HEK293 (cell line): ENCODE results near the gene CAPN1.

ENCODE experiments used
- CTCF ChIA-PET: fragments of 350-600 bp; formaldehyde crosslinking; extraction: SDS; loops from one replicate; lab custom pipeline; 2021; ENCODE audit warnings: antibody characterized with exemption; lab: Yijun Ruan, JAX
- POLR2A ChIA-PET: fragments of 300-600 bp; formaldehyde crosslinking; extraction: SDS; loops from one replicate; lab custom pipeline; 2020; ENCODE audit warnings: antibody characterized with exemption, inconsistent platforms; lab: Yijun Ruan, JAX
- H3K27ac ChIP-seq: fragments of 200-500 bp; sonication (Bioruptor generic); 2 replicates; pipeline ENCODE4 v1.5.1; 2014; ENCODE audit warnings: low read depth, low read length, control low read depth, inconsistent platforms; ENCODE audit errors: extremely low read depth
- H3K36me3 ChIP-seq, 2 experiments: fragments of 200-500 bp in 1 of 2; sonication (Bioruptor generic) in 1 of 2; 1 replicate in 1 of 2; 2 replicates in 1 of 2; pipeline ENCODE4 v1.5.1; 2014 to 2017; ENCODE audit warnings: inconsistent platforms in 2 of 2, low read length in 2 of 2; ENCODE audit not compliant: control insufficient read depth in 2 of 2, insufficient read depth in 1 of 2
- H3K4me1 ChIP-seq: fragments of 200-500 bp; sonication (Bioruptor generic); 2 replicates; pipeline ENCODE4 v1.5.1; 2014; ENCODE audit warnings: mild to moderate bottlenecking, low read length, inconsistent platforms; ENCODE audit not compliant: control insufficient read depth, insufficient read depth
- H3K4me3 ChIP-seq: 2 replicates; pipeline ENCODE4 v1.5.1; 2011; ENCODE audit warnings: low read depth, mild to moderate bottlenecking, control low read depth, low read length, moderate library complexity
- H3K9me3 ChIP-seq: fragments of 200-500 bp; sonication (Bioruptor generic); 2 replicates; pipeline ENCODE4 v1.5.1; 2014; ENCODE audit warnings: low read depth, low read length, inconsistent platforms; ENCODE audit not compliant: control insufficient read depth, insufficient read depth
- BCL11B ChIP-seq: fragments of 450-650 bp; formaldehyde crosslinking; IDR thresholded peaks from 2 replicates; pipeline ENCODE4 v1.5.1; 2016; ENCODE audit warnings: low read depth, missing biosample characterization, missing genetic modification characterization
- EGR2 ChIP-seq: fragments of 450-650 bp; formaldehyde crosslinking; IDR thresholded peaks from 2 replicates; pipeline ENCODE4 v1.5.1; 2016; ENCODE audit warnings: low read depth, missing biosample characterization, missing genetic modification characterization
- HOXD13 ChIP-seq: sonication (generic); formaldehyde crosslinking; IDR thresholded peaks from 2 replicates; pipeline ENCODE4 v1.8.0; 2022; ENCODE audit warnings: missing genetic modification reagents, borderline replicate concordance
- IKZF3 ChIP-seq: fragments of 450-650 bp; IDR thresholded peaks from 2 replicates; pipeline ENCODE4 v1.5.0; 2018; ENCODE audit warnings: missing biosample characterization, mild to moderate bottlenecking, missing genetic modification characterization, moderate library complexity
- KLF16 ChIP-seq: fragments of 450-650 bp; formaldehyde crosslinking; IDR thresholded peaks from 2 replicates; pipeline ENCODE4 v1.5.1; 2017; ENCODE audit warnings: missing biosample characterization, missing genetic modification characterization
- KLF8 ChIP-seq: fragments of 450-650 bp; formaldehyde crosslinking; IDR thresholded peaks from 2 replicates; pipeline ENCODE4 v1.5.1; 2016; ENCODE audit warnings: missing biosample characterization, missing genetic modification characterization
- MZF1 ChIP-seq: fragments of 450-650 bp; formaldehyde crosslinking; IDR thresholded peaks from 2 replicates; pipeline ENCODE4 v1.5.1; 2017; ENCODE audit warnings: missing biosample characterization, missing genetic modification characterization, borderline replicate concordance
- SCRT1 ChIP-seq: fragments of 450-650 bp; formaldehyde crosslinking; IDR thresholded peaks from 2 replicates; pipeline ENCODE4 v1.5.1; 2016; ENCODE audit warnings: missing biosample characterization, missing genetic modification characterization, borderline replicate concordance
- SCRT2 ChIP-seq: fragments of 450-650 bp; formaldehyde crosslinking; IDR thresholded peaks from 2 replicates; pipeline ENCODE4 v1.5.1; 2016; ENCODE audit warnings: missing biosample characterization, missing genetic modification characterization
- SP3 ChIP-seq: fragments of 450-650 bp; formaldehyde crosslinking; IDR thresholded peaks from 2 replicates; pipeline ENCODE4 v1.5.1; 2016; ENCODE audit warnings: missing biosample characterization, missing genetic modification characterization
- TCF7L2 ChIP-seq: IDR thresholded peaks from 2 replicates; pipeline ENCODE4 v1.6.1; 2011; ENCODE audit warnings: low read depth, mild to moderate bottlenecking, inconsistent platforms, low read length, moderate library complexity, borderline replicate concordance
- WT1 ChIP-seq: fragments of 450-650 bp; formaldehyde crosslinking; IDR thresholded peaks from 2 replicates; pipeline ENCODE4 v1.5.1; 2016; ENCODE audit warnings: missing biosample characterization, missing genetic modification characterization
- ZBTB8A ChIP-seq: fragments of 450-650 bp; formaldehyde crosslinking; IDR thresholded peaks from 2 replicates; pipeline ENCODE4 v1.5.1; 2016; ENCODE audit warnings: missing biosample characterization, missing genetic modification characterization
- ZNF114 ChIP-seq: fragments of 450-650 bp; formaldehyde crosslinking; IDR thresholded peaks from 2 replicates; pipeline ENCODE4 v1.5.0; 2017; ENCODE audit warnings: missing biosample characterization, missing genetic modification characterization
- ZNF404 ChIP-seq: fragments of 450-650 bp; formaldehyde crosslinking; IDR thresholded peaks from 2 replicates; pipeline ENCODE4 v1.5.1; 2017; ENCODE audit warnings: missing biosample characterization, missing genetic modification characterization
- ZNF529 ChIP-seq: fragments of 450-650 bp; formaldehyde crosslinking; IDR thresholded peaks from 2 replicates; pipeline ENCODE4 v1.5.1; 2017; ENCODE audit warnings: missing genetic modification characterization, missing biosample characterization; ENCODE audit not compliant: insufficient replicate concordance
- ZNF530 ChIP-seq: fragments of 450-650 bp; formaldehyde crosslinking; IDR thresholded peaks from 2 replicates; pipeline ENCODE4 v1.5.1; 2016; ENCODE audit warnings: low read depth, missing biosample characterization, missing genetic modification characterization
- ZNF549 ChIP-seq: fragments of 450-650 bp; IDR thresholded peaks from 2 replicates; pipeline ENCODE4 v1.5.1; 2018; ENCODE audit warnings: missing biosample characterization, missing genetic modification characterization, mild to moderate bottlenecking, inconsistent platforms, moderate library complexity
- ZNF561 ChIP-seq: fragments of 450-650 bp; IDR thresholded peaks from 2 replicates; pipeline ENCODE4 v1.5.1; 2018; ENCODE audit warnings: missing biosample characterization, missing genetic modification characterization, borderline replicate concordance
- ZNF571 ChIP-seq: fragments of 450-650 bp; formaldehyde crosslinking; IDR thresholded peaks from 2 replicates; pipeline ENCODE4 v1.5.0; 2017; ENCODE audit warnings: missing biosample characterization, missing genetic modification characterization
- ZNF600 ChIP-seq: fragments of 450-650 bp; formaldehyde crosslinking; IDR thresholded peaks from 2 replicates; pipeline ENCODE4 v1.5.1; 2016; ENCODE audit warnings: missing biosample characterization, missing genetic modification characterization
- ZNF664 ChIP-seq: fragments of 450-650 bp; formaldehyde crosslinking; IDR thresholded peaks from 2 replicates; pipeline ENCODE4 v1.5.1; 2016; ENCODE audit warnings: missing biosample characterization, missing genetic modification characterization
- ZNF768 ChIP-seq: fragments of 450-650 bp; formaldehyde crosslinking; IDR thresholded peaks from 2 replicates; pipeline ENCODE4 v1.5.1; 2018; ENCODE audit warnings: missing biosample characterization, mild to moderate bottlenecking, missing genetic modification characterization
- TF ChIP-seq, protein P1 (sequence below): fragments of 450-650 bp; formaldehyde crosslinking; IDR thresholded peaks from 2 replicates; pipeline ENCODE4 v1.5.1; 2016; ENCODE audit warnings: missing biosample characterization, missing genetic modification characterization
- TF ChIP-seq, protein P2 (sequence below): fragments of 450-650 bp; formaldehyde crosslinking; IDR thresholded peaks from 2 replicates; pipeline ENCODE4 v1.5.1; 2017; ENCODE audit warnings: missing biosample characterization, missing genetic modification characterization
- TF ChIP-seq, protein P3 (sequence below): fragments of 450-650 bp; formaldehyde crosslinking; IDR thresholded peaks from 2 replicates; pipeline ENCODE4 v1.5.1; 2016; ENCODE audit warnings: missing biosample characterization, missing genetic modification characterization, low read depth
- TF ChIP-seq, protein P4 (sequence below): fragments of 450-650 bp; formaldehyde crosslinking; IDR thresholded peaks from 2 replicates; pipeline ENCODE4 v1.5.1; 2016; ENCODE audit warnings: missing biosample characterization, missing genetic modification characterization, borderline replicate concordance
- TF ChIP-seq, protein P5 (sequence below): fragments of 450-650 bp; formaldehyde crosslinking; IDR thresholded peaks from 2 replicates; pipeline ENCODE4 v1.5.1; 2016; ENCODE audit warnings: missing biosample characterization, missing genetic modification characterization

Gene CAPN1

DNA sequence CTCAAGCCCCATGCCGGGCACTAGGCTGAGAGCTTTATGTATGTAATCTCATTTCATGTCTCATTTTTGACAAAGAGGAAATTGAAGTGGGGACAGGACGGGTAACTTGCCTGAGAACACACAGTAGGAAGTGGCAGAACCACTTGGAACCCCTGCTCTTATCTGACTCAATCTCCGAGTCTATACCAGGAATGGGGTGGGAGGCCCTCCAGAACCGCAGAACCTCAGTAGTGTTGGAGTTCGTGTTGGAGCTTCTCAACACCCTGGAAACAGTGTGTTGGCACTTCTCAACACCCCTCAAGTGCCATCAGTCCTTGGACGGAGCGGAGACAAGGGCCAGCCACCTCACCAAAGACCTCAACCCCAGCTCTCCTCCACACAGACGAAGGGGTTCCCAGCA, 41.3 kb downstream of the CAPN1 start:
- Histone ChIP-seq H3K27ac (no peak overlapping the region), H3K4me1 (no peaks in the 10 kb centered on the region; the same call in 1 of the 2 replicates), H3K9me3 (no peaks in the 10 kb centered on the region), H3K4me3 (no peak overlapping the region), H3K36me3 (no peaks in the 10 kb centered on the region)
- CTCF ChIA-PET: interaction anchor here (0.5 to 1.7 kb wide), 7 partner anchors 18 to 107 kb away, joined by 3 to 8 read pairs (median 3); no protein-coding TSS in a partner anchor
- no peak for TF ChIP-seq IKZF3
- TF ChIP-seq ZNF768 (tag by site-specific recombination): no peak
- TF ChIP-seq ZNF529 (tag by site-specific recombination): no peak
- TF ChIP-seq, protein P1, sequence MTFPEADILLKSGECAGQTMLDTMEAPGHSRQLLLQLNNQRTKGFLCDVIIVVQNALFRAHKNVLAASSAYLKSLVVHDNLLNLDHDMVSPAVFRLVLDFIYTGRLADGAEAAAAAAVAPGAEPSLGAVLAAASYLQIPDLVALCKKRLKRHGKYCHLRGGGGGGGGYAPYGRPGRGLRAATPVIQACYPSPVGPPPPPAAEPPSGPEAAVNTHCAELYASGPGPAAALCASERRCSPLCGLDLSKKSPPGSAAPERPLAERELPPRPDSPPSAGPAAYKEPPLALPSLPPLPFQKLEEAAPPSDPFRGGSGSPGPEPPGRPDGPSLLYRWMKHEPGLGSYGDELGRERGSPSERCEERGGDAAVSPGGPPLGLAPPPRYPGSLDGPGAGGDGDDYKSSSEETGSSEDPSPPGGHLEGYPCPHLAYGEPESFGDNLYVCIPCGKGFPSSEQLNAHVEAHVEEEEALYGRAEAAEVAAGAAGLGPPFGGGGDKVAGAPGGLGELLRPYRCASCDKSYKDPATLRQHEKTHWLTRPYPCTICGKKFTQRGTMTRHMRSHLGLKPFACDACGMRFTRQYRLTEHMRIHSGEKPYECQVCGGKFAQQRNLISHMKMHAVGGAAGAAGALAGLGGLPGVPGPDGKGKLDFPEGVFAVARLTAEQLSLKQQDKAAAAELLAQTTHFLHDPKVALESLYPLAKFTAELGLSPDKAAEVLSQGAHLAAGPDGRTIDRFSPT: no peak
- TF ChIP-seq SCRT1 (tag by site-specific recombination): no peak
- TF ChIP-seq, protein P2, sequence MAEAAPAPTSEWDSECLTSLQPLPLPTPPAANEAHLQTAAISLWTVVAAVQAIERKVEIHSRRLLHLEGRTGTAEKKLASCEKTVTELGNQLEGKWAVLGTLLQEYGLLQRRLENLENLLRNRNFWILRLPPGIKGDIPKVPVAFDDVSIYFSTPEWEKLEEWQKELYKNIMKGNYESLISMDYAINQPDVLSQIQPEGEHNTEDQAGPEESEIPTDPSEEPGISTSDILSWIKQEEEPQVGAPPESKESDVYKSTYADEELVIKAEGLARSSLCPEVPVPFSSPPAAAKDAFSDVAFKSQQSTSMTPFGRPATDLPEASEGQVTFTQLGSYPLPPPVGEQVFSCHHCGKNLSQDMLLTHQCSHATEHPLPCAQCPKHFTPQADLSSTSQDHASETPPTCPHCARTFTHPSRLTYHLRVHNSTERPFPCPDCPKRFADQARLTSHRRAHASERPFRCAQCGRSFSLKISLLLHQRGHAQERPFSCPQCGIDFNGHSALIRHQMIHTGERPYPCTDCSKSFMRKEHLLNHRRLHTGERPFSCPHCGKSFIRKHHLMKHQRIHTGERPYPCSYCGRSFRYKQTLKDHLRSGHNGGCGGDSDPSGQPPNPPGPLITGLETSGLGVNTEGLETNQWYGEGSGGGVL (tag by site-specific recombination): no peak
- no peak for TF ChIP-seq KLF16 (tag by site-specific recombination)
- TF ChIP-seq, protein P3, sequence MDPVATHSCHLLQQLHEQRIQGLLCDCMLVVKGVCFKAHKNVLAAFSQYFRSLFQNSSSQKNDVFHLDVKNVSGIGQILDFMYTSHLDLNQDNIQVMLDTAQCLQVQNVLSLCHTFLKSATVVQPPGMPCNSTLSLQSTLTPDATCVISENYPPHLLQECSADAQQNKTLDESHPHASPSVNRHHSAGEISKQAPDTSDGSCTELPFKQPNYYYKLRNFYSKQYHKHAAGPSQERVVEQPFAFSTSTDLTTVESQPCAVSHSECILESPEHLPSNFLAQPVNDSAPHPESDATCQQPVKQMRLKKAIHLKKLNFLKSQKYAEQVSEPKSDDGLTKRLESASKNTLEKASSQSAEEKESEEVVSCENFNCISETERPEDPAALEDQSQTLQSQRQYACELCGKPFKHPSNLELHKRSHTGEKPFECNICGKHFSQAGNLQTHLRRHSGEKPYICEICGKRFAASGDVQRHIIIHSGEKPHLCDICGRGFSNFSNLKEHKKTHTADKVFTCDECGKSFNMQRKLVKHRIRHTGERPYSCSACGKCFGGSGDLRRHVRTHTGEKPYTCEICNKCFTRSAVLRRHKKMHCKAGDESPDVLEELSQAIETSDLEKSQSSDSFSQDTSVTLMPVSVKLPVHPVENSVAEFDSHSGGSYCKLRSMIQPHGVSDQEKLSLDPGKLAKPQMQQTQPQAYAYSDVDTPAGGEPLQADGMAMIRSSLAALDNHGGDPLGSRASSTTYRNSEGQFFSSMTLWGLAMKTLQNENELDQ (tag by site-specific recombination): no peak
- no peak for TF ChIP-seq SCRT2 (tag by site-specific recombination)
- TF ChIP-seq, protein P4, sequence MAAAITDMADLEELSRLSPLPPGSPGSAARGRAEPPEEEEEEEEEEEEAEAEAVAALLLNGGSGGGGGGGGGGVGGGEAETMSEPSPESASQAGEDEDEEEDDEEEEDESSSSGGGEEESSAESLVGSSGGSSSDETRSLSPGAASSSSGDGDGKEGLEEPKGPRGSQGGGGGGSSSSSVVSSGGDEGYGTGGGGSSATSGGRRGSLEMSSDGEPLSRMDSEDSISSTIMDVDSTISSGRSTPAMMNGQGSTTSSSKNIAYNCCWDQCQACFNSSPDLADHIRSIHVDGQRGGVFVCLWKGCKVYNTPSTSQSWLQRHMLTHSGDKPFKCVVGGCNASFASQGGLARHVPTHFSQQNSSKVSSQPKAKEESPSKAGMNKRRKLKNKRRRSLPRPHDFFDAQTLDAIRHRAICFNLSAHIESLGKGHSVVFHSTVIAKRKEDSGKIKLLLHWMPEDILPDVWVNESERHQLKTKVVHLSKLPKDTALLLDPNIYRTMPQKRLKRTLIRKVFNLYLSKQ (tag by site-specific recombination): no peak
- TF ChIP-seq ZNF664: no peak
- TF ChIP-seq, protein P5, sequence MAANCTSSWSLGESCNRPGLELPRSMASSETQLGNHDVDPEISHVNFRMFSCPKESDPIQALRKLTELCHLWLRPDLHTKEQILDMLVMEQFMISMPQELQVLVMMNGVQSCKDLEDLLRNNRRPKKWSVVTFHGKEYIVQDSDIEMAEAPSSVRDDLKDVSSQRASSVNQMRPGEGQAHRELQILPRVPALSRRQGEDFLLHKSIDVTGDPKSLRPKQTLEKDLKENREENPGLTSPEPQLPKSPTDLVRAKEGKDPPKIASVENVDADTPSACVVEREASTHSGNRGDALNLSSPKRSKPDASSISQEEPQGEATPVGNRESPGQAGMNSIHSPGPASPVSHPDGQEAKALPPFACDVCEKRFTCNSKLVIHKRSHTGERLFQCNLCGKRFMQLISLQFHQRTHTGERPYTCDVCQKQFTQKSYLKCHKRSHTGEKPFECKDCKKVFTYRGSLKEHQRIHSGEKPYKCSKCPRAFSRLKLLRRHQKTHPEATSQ (tag by site-specific recombination): no peak
- no peak for TF ChIP-seq ZNF561 (tag by site-specific recombination)
- POLR2A ChIA-PET: interaction anchor here (1.4 kb wide), 1 partner anchor 39 kb away, joined by 5 read pairs; the partner anchor contains the start of gene POLA2

DNA sequence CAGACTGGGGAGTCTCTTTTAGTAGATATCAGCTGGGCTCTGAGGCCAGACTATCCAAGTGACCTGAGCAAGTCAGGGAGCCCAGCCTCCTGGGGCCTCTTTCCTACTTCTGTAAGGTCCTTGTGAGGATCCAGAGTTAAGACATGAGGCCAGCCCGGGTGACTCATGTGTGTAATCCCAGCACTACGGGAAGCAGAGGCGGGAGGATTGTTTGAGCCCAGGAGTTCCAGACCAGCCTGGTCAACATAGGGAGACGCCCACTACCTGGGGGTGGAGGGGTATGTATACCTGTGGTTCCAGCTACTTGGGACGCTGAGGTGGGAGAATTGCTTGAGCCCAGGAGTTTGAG, 43.2 kb downstream of the CAPN1 start:
- Histone ChIP-seq H3K4me1 (no peaks in the 10 kb centered on the region), H3K9me3 (no peaks in the 10 kb centered on the region), H3K27ac (no peak overlapping the region), H3K4me3 (no peak overlapping the region), H3K36me3 (no peaks in the 10 kb centered on the region)
- ChIA-PET POLR2A (interaction anchor here (0.5 to 1.4 kb wide), 3 partner anchors 37 to 123 kb away, joined by 3 to 8 read pairs (median 5); partner anchors contain the start of genes CAPN1 and POLA2), CTCF (interaction anchor here (0.9 to 1.0 kb wide), 2 partner anchors 26 to 105 kb away, joined by 3 read pairs; no protein-coding TSS in a partner anchor)
- TF ChIP-seq ZBTB8A (tag by site-specific recombination) (no peak), WT1 (tag by site-specific recombination) (no peak), ZNF530 (tag by site-specific recombination) (no peak), ZNF571 (tag by site-specific recombination) (no peak), ZNF114 (no peak), ZNF549 (tag by site-specific recombination) (no peak), MZF1 (tag by site-specific recombination) (no peak), TCF7L2 (no peak), ZNF404 (tag by site-specific recombination) (no peak), HOXD13 (no peak), SP3 (tag by site-specific recombination) (no peak), EGR2 (tag by site-specific recombination) (peak; percentile 84), ZNF600 (tag by site-specific recombination) (peak; percentile 70; the same call in 1 of the 2 replicates), KLF8 (tag by site-specific recombination) (no peak), BCL11B (tag by site-specific recombination) (no peak)
